Neutrophil (primary cell): ENCODE data around the gene MLXIP.

Source experiments
- H3K27ac ChIP-seq: fragments of 200-600 bp; sonication (generic); 2 replicates; pipeline ENCODE4 v1.5.1; 2016; ENCODE audit warnings: mild to moderate bottlenecking, moderate library complexity
- H3K27me3 ChIP-seq: fragments of 200-600 bp; sonication (generic); 2 replicates; pipeline ENCODE4 v1.6.0; 2016; ENCODE audit warnings: mild to moderate bottlenecking
- H3K36me3 ChIP-seq: fragments of 200-600 bp; sonication (generic); 2 replicates; pipeline ENCODE4 v1.5.1; 2017
- H3K4me1 ChIP-seq, 2 experiments: fragments of 200-600 bp in 1 of 2; sonication (generic) in 1 of 2; 1 replicate in 1 of 2; 2 replicates in 1 of 2; pipeline versions ENCODE4 v1.5.1 to v1.6.1; 2013 to 2016; ENCODE audit warnings: low read depth in 1 of 2, low read length in 1 of 2, mild to moderate bottlenecking in 1 of 2, moderate library complexity in 1 of 2; ENCODE audit not compliant: control insufficient read depth in 1 of 2, insufficient read depth in 1 of 2
- H3K4me3 ChIP-seq, 2 experiments: fragments of 200-600 bp in 1 of 2; sonication (generic) in 1 of 2; 1 replicate in 1 of 2; 2 replicates in 1 of 2; pipeline ENCODE4 v1.5.1; 2013 to 2016; ENCODE audit warnings: low read depth in 1 of 2, low read length in 1 of 2, mild to moderate bottlenecking in 1 of 2, moderate library complexity in 1 of 2
- H3K9me3 ChIP-seq: fragments of 200-600 bp; sonication (generic); 2 replicates; pipeline ENCODE4 v1.5.1; 2016
- CTCF ChIP-seq: fragments of 200-600 bp; sonication (generic); IDR thresholded peaks from 2 replicates; pipeline ENCODE4 v1.5.1; 2016; ENCODE audit warnings: antibody characterized with exemption

Gene MLXIP

GRCh38 chr12:122082621-122083356 lies 4.2 kb downstream of the MLXIP start:
- Histone ChIP-seq H3K9me3 (no peaks in the 10 kb centered on the region), H3K27me3 (no peaks in the 10 kb centered on the region), H3K27ac (peak overlapping the region; percentile 87), H3K36me3 (no peaks in the 10 kb centered on the region), H3K4me1 (peaks cover 54 to 60% of the 10 kb centered on the region in 2 experiments), H3K4me3 (no peak overlapping the region)
- no peak for TF ChIP-seq CTCF

- Histone ChIP-seq H3K4me1 (peaks cover 40 to 50% of the 10 kb centered on the region in 2 experiments), H3K4me3 (no peak overlapping the region), H3K27ac (no peak overlapping the region), H3K9me3 (no peaks in the 10 kb centered on the region), H3K36me3 (peaks cover 2% of the 10 kb centered on the region), H3K27me3 (no peaks in the 10 kb centered on the region)
- TF ChIP-seq CTCF, result no peak
Measured at GRCh38 chr12:122084857-122085405, 6.4 kb downstream of the MLXIP start.

GRCh38 chr12:122085591-122085990 lies 7.0 kb downstream of the MLXIP start:
- peaks cover 36 to 50% of the 10 kb centered on the region in 2 experiments for H3K4me1 ChIP-seq
- no peak for TF ChIP-seq CTCF
- peaks cover 2% of the 10 kb centered on the region for H3K36me3 ChIP-seq
- no peaks in the 10 kb centered on the region for H3K9me3 ChIP-seq
- H3K27ac ChIP-seq, result no peak overlapping the region
- no peaks in the 10 kb centered on the region for H3K27me3 ChIP-seq
- no peak overlapping the region for H3K4me3 ChIP-seq

- no peak overlapping the region for H3K4me3 ChIP-seq
- H3K9me3 ChIP-seq, result no peaks in the 10 kb centered on the region
- peaks cover 33 to 50% of the 10 kb centered on the region in 2 experiments for H3K4me1 ChIP-seq
- H3K27me3 ChIP-seq, result no peaks in the 10 kb centered on the region
- TF ChIP-seq CTCF, result no peak
- no peak overlapping the region for H3K27ac ChIP-seq
- H3K36me3 ChIP-seq, result peaks cover 2% of the 10 kb centered on the region
Measured at GRCh38 chr12:122086116-122086515, 7.6 kb downstream of the MLXIP start.

GRCh38 chr12:122086641-122087285 lies 8.2 kb downstream of the MLXIP start:
- no peak overlapping the region for H3K4me3 ChIP-seq
- peaks cover 32 to 50% of the 10 kb centered on the region in 2 experiments for H3K4me1 ChIP-seq
- no peaks in the 10 kb centered on the region for H3K27me3 ChIP-seq
- TF ChIP-seq CTCF, result no peak
- H3K27ac ChIP-seq, result no peak overlapping the region
- H3K9me3 ChIP-seq, result no peaks in the 10 kb centered on the region
- peaks cover 2% of the 10 kb centered on the region for H3K36me3 ChIP-seq
